Measurements from ENCODE around the gene MINAR1.
"Not testable (repeated sequence)": the region's sequence is repeated elsewhere in the genome, so short reads cannot be mapped to it uniquely, and the experiment has no call there.

Gene MINAR1

GRCh38 chr15:79416876-79417275, 15.3 kb upstream of the MINAR1 start:
- Mint-ChIP-seq H3K4me1 (ENCODE audit: low read depth) (no peaks in the 10 kb centered on the region), H3K9me3 (no peaks in the 10 kb centered on the region), H3K4me3 (no peak overlapping the region), H3K27me3 (ENCODE audit: low read depth) (no peaks in the 10 kb centered on the region), H3K27ac (no peak overlapping the region), H3K36me3 (ENCODE audit: low read depth) (no peaks in the 10 kb centered on the region)

DNA sequence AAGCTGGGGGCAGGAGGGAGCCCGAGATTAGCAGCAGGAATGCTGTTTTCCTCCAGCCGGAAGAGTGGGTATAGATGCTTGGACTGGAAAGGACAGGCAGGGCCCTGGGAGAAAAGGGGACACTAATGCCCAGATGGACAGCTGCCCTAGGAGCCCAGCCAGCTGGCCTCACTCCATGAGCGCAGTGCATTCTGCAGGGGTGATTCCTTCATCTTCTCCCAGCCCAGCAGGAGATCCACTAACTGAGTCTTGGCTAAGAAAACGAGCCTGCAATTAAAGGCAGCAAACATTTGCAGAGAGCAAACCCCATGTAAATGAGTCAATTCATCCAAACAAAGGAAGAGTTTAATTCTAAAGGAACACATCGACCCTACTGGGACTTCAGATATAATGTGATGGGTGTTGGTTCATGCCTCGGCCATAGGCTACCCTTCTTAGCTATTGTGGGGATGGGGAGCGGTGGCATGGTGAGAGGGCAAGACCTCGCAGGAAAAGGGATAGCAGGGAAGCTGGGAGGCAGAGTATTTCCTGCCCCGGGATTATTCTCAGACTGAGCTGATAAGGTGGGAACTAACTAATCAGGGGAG, 13.3 kb upstream of the MINAR1 start:
- Mint-ChIP-seq H3K27ac (no peak overlapping the region), H3K9me3 (no peaks in the 10 kb centered on the region), H3K36me3 (ENCODE audit: low read depth) (no peaks in the 10 kb centered on the region), H3K27me3 (ENCODE audit: low read depth) (no peaks in the 10 kb centered on the region), H3K4me1 (ENCODE audit: low read depth) (no peaks in the 10 kb centered on the region), H3K4me3 (no peak overlapping the region)

GRCh38 chr15:79425591-79426295, 6.4 kb upstream of the MINAR1 start:
- no peak overlapping the region for H3K27ac Mint-ChIP-seq
- no peaks in the 10 kb centered on the region for H3K4me1 Mint-ChIP-seq (ENCODE audit: low read depth)
- no peak overlapping the region for H3K4me3 Mint-ChIP-seq
- H3K36me3 Mint-ChIP-seq (ENCODE audit: low read depth), result no peaks in the 10 kb centered on the region
- no peaks in the 10 kb centered on the region for H3K9me3 Mint-ChIP-seq
- peaks cover 35% of the 10 kb centered on the region for H3K27me3 Mint-ChIP-seq (ENCODE audit: low read depth)

DNA sequence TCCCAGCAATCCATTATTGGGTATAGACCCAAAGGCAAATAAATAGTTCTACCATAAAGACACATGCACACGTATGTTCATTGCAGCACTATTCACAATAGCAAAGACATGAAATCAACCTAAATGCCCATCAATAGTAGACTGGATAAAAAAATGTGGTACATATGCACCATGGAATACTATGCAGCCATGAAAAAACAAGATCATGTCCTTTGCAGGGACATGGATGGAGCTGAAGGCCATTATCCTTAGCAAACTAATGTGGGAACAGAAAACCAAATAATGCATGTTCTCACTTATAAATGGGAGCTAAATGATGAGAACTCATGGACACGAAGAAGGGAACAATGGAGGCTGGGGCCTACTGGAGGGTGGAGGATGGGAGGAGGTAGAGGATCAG, 5.2 kb upstream of the MINAR1 start:
- not testable (repeated sequence) for H3K4me3 Mint-ChIP-seq; H3K4me1 Mint-ChIP-seq (ENCODE audit: low read depth); H3K27ac Mint-ChIP-seq; H3K9me3 Mint-ChIP-seq; H3K36me3 Mint-ChIP-seq (ENCODE audit: low read depth)
- peaks cover 43% of the 10 kb centered on the region for H3K27me3 Mint-ChIP-seq (ENCODE audit: low read depth)

GRCh38 chr15:79427781-79428598, 4.1 kb upstream of the MINAR1 start:
- Mint-ChIP-seq H3K36me3 (ENCODE audit: low read depth) (no peaks in the 10 kb centered on the region), H3K4me3 (no peak overlapping the region), H3K4me1 (ENCODE audit: low read depth) (no peaks in the 10 kb centered on the region), H3K9me3 (no peaks in the 10 kb centered on the region), H3K27me3 (ENCODE audit: low read depth) (peaks cover 50% of the 10 kb centered on the region), H3K27ac (no peak overlapping the region)

DNA sequence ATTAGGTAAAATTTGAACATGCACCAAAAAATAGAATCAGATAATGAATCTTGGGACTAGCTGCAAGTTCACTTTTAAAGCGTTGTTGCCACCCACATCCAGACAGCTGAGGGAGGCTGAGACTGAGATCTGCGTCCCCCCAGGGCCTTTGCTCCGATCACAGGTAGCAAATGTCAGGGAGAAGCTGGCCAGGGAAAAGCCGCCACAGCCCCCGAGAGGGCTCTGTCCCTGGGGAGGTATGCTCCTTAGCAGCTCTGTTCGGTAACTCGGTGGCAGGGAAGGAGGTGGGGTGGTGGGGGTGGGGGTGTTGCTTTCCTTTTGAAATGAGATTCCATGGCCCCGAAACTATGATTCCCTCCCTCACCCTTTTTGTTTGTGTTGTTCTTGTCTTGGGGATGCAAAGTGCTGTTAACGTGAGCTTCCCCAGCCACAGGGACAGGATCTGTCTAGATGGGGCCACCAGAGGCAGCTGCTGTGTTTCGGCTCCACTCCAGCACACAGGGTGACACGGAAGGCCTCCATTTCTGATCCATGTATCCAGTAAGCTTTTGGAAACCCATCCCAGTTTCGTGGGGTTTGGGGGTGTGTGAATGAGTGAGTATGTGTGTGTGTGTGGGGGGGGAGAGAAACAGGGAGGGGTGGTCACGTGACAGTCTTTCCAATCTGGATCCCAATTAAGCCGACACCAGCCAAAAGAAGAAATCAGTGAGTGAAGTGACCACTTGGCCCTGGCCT, 1.1 kb upstream of the MINAR1 start:
- Mint-ChIP-seq H3K27ac (no peak overlapping the region), H3K36me3 (ENCODE audit: low read depth) (no peaks in the 10 kb centered on the region), H3K4me3 (peak overlapping the region; percentile 14), H3K9me3 (no peaks in the 10 kb centered on the region), H3K27me3 (ENCODE audit: low read depth) (peaks cover 79% of the 10 kb centered on the region), H3K4me1 (ENCODE audit: low read depth) (no peaks in the 10 kb centered on the region)

DNA sequence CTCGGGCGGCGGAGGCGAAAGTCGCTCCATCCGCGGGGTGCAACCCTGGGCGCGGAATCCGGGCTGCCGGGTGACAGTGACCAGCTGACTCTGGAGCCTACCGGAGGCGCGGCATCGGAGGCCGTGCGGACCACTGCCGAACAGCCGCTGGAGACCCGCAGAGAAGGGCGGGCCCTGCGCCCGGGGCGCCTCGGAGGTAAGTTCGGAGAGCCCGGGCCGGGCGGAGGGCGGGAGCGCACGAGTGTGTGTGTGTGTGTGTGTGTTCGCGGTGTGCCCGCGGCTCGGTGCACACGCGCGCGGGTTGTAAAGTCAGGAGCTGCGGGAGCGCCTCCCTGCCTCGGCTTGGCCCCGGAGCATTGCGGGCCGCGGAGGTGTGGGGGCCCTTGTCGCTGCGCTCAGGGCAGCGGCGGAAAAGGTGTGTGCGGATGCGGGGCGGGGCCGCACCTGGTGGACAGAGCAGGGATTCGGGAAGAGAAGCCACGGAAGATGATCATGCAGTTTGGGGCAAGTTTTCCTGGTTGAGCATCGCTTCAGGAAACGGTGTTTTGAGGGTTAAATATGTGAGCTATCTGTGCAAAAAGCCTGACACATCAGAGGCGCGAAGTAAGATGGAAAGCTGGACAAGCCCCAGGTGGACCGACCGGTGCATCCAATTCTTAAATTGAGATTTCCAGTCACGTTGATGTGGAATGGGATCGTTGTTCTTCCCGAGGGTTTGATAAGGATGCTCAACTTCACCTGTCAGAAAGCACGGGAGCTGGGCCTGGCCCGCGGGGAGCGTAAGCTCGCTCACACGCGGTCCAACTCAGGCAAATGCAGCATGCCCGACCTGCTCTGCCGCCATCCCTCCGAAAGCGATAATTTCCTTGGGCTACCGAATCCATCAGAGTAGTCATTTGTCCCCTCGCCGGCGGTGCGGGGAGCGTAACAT, 474 bp downstream of the MINAR1 start:
- Mint-ChIP-seq H3K27ac (no peak overlapping the region), H3K27me3 (ENCODE audit: low read depth) (peaks cover 74% of the 10 kb centered on the region), H3K9me3 (no peaks in the 10 kb centered on the region), H3K4me3 (no peak overlapping the region), H3K4me1 (ENCODE audit: low read depth) (no peaks in the 10 kb centered on the region), H3K36me3 (ENCODE audit: low read depth) (no peaks in the 10 kb centered on the region)

DNA sequence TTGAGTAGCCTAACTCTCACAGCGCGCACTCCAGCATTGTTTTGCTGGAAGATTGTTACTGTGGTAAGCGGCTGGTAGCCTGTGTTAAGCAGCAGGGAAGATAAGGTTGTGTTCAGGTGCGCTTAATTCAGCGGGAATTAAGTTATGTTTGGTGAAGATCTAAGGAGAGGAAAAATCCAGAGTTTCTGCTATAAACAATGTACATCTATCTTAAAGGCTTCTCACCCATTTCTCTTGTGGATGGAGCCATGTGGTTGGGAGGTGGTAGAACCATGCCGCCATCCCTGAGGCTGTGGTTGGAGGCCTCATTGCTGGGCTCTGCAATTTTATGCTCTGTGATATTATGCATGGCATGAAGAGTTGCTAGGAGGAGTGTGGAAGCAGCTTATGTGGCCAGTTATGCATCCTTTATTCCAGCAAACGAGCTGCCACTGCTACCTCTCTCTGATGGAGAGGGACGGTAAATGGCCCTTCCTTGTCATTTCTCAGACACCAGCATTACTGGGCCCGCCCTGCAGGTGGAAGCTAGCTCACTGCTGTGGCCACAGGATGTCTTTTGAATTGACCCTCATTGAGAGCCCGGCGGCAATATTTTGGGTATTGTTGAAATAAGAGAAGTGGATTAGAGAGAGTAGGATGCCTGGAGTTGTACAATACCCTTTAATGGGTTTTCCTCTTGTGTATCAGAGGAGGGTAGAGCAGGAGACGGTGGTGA, 1.3 kb downstream of the MINAR1 start:
- H3K4me1 Mint-ChIP-seq (ENCODE audit: low read depth), result no peaks in the 10 kb centered on the region
- no peak overlapping the region for H3K4me3 Mint-ChIP-seq
- peaks cover 70% of the 10 kb centered on the region for H3K27me3 Mint-ChIP-seq (ENCODE audit: low read depth)
- H3K9me3 Mint-ChIP-seq, result no peaks in the 10 kb centered on the region
- H3K36me3 Mint-ChIP-seq (ENCODE audit: low read depth), result no peaks in the 10 kb centered on the region
- H3K27ac Mint-ChIP-seq, result no peak overlapping the region

GRCh38 chr15:79434361-79434760, 2.2 kb downstream of the MINAR1 start:
- H3K9me3 Mint-ChIP-seq, result no peaks in the 10 kb centered on the region
- no peaks in the 10 kb centered on the region for H3K4me1 Mint-ChIP-seq (ENCODE audit: low read depth)
- peaks cover 62% of the 10 kb centered on the region for H3K27me3 Mint-ChIP-seq (ENCODE audit: low read depth)
- H3K27ac Mint-ChIP-seq, result no peak overlapping the region
- no peak overlapping the region for H3K4me3 Mint-ChIP-seq
- no peaks in the 10 kb centered on the region for H3K36me3 Mint-ChIP-seq (ENCODE audit: low read depth)

DNA sequence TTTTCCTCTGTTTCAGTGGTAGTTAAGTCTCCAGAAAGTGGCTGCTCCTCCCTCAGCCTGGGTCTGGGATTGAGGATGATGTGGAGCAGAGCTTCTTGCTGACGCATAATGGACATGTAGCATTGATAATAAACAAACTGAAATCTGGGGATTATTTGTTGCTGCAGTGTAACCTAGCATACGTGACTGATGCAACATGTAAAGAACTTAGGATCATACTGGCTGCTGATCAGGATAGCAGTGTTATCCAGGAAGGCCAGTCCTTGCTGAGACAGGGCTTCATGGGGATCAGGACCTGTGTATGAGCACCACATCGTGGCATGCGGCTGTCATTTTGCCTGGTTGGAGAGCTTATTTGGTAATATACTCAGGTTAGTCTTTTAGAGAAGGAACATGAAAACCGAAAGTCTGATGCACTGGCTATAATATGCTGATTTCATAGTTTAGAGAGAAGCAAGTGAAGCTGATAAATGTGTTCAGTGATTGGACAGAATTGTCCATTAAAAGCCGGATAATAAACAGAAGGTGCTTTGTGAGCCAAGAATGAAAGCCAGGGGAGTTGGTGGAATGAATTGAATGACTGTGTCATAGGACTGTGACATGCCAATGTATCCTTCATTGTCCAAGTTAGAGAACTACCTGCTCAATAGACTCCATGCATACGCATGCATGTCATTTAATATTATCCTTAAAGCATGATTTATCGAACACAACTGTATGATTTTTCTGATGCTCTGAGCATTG, 4.1 kb downstream of the MINAR1 start:
- H3K4me3 Mint-ChIP-seq, result no peak overlapping the region
- H3K27ac Mint-ChIP-seq, result no peak overlapping the region
- no peaks in the 10 kb centered on the region for H3K4me1 Mint-ChIP-seq (ENCODE audit: low read depth)
- no peaks in the 10 kb centered on the region for H3K36me3 Mint-ChIP-seq (ENCODE audit: low read depth)
- no peaks in the 10 kb centered on the region for H3K9me3 Mint-ChIP-seq
- peaks cover 43% of the 10 kb centered on the region for H3K27me3 Mint-ChIP-seq (ENCODE audit: low read depth)

DNA sequence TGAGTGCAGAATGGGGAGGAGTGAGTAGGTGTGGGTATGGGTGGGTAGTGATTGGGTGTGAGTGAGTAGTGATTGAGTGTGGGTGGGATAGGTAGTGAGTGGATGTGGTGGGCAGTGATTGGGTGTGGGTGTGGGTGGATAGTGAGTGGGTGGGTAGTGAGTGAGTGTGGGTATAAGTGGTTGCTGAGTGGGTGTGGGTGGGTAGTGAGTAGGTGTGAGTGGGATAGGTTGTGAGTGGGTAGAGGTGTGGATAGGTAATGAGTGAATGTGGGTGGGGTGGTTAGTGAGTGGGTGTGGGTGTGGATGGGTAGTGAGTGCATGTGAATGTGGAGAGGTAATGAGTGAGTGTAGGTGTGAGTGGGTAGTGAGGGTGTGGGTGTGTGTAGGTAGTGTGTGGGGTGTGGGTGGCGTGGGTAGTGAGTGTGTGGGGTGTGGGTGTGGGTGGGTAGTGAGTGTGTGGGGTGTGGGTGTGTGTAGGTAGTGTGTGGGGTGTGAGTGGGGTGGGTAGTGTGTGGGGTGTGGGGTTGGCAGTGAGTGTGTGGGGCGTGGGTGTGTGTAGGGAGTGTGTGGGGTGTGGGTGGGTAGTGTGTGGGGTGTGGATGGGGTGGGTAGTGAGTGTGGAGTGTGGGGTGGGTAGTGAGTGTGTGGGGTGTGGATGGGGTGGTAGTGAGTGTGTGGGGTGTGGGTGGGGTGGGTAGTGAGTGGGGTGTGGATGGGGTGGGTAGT, 5.3 kb downstream of the MINAR1 start:
- Mint-ChIP-seq H3K9me3 (no peaks in the 10 kb centered on the region), H3K36me3 (ENCODE audit: low read depth) (no peaks in the 10 kb centered on the region), H3K4me3 (no peak overlapping the region), H3K27me3 (ENCODE audit: low read depth) (peaks cover 38% of the 10 kb centered on the region), H3K27ac (no peak overlapping the region), H3K4me1 (ENCODE audit: low read depth) (no peaks in the 10 kb centered on the region)

DNA sequence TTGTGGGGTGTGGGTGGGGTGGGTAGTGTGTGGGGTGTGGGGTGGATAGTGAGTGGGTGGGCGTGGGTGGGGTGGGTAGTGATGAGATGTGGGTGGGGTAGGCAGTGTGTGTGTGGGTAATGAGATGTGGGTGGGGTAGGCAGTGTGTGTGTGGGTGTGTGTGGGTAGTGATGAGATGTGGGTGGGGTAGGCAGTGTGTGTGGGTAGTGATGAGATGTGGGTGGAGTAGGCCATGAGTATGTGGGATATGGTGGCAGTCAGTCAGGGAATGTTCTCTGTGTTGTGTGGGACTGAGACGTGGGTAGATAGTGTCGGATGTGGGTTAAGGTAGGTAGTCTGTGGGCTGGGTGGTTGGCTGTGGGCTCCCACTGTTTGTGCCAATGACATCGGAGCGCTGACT, 7.1 kb downstream of the MINAR1 start:
- no peaks in the 10 kb centered on the region for H3K9me3 Mint-ChIP-seq
- H3K4me3 Mint-ChIP-seq, result no peak overlapping the region
- H3K4me1 Mint-ChIP-seq (ENCODE audit: low read depth), result no peaks in the 10 kb centered on the region
- H3K27me3 Mint-ChIP-seq (ENCODE audit: low read depth), result peaks cover 20% of the 10 kb centered on the region
- no peaks in the 10 kb centered on the region for H3K36me3 Mint-ChIP-seq (ENCODE audit: low read depth)
- H3K27ac Mint-ChIP-seq, result no peak overlapping the region
